ENCODE measurements around the gene SCG5. TPM values are rescaled to one million over a fixed set of nuclear protein-coding genes. Genes with fewer than 3 reads are reported as not detected.

SCG5 gene
- total and polyA plus RNA-seq, 4 donors, result 2.9 to 13.4 (median 10.1) TPM

GRCh38 chr15:32679298-32679690 lies 37.8 kb downstream of the SCG5 start:
- Histone ChIP-seq H3K27ac (ENCODE audit: low read depth in 1 of 2, low read length in 2 of 2) (peak overlapping the region in 1 of 2 donors; percentile 26), H3K27me3 (ENCODE audit: control insufficient read depth in 4 of 4, insufficient read depth in 4 of 4, low read length in 3 of 4) (no peaks in the 10 kb centered on the region), H3K9me3 (ENCODE audit: control insufficient read depth in 4 of 4, low read length in 3 of 4) (no peaks in the 10 kb centered on the region), H3K9ac (ENCODE audit: low read depth in 1 of 2, low read length in 2 of 2) (no peak overlapping the region), H3K36me3 (ENCODE audit: control insufficient read depth in 4 of 4, insufficient read depth in 3 of 4, low read depth in 1 of 4, low read length in 3 of 4) (peaks cover 0 to 14% (median 0%) of the 10 kb centered on the region in 4 donors), H3K4me1 (ENCODE audit: control insufficient read depth in 4 of 4, insufficient read depth in 4 of 4, low read length in 3 of 4) (peaks cover 7 to 25% (median 16%) of the 10 kb centered on the region in 4 donors), H3K4me3 (ENCODE audit: low read depth in 1 of 3, low read length in 3 of 3) (peak overlapping the region in 1 of 3 donors; percentile 36)
- 37% methylated on average over 4 of the region's 4 CpGs for WGBS
- TF ChIP-seq CTCF (IDR thresholded peaks at IDR 0.05; ENCODE audit: low read depth, low read length, missing input control), result peak; percentile 50
- TF ChIP-seq RAD21 (IDR thresholded peaks at IDR 0.05), result peak; percentile 20 to 56
- TF ChIP-seq FOXA1 (IDR thresholded peaks at IDR 0.05), result no peak
- no peak for TF ChIP-seq SP1 (IDR thresholded peaks at IDR 0.05)
- no peak for DNase-seq (ENCODE audit: low spot score)

- no peak overlapping the region for H3K27ac ChIP-seq (ENCODE audit: low read depth in 1 of 2, low read length in 2 of 2)
- peaks cover 6 to 26% (median 11%) of the 10 kb centered on the region in 4 donors for H3K4me1 ChIP-seq (ENCODE audit: control insufficient read depth in 4 of 4, insufficient read depth in 4 of 4, low read length in 3 of 4)
- H3K9ac ChIP-seq (ENCODE audit: low read depth in 1 of 2, low read length in 2 of 2), result no peak overlapping the region
- peaks cover 0 to 34% (median 14%) of the 10 kb centered on the region in 4 donors for H3K36me3 ChIP-seq (ENCODE audit: control insufficient read depth in 4 of 4, insufficient read depth in 3 of 4, low read depth in 1 of 4, low read length in 3 of 4)
- H3K9me3 ChIP-seq (ENCODE audit: control insufficient read depth in 4 of 4, low read length in 3 of 4), result no peaks in the 10 kb centered on the region
- no peak for DNase-seq (ENCODE audit: low spot score)
- H3K27me3 ChIP-seq (ENCODE audit: control insufficient read depth in 4 of 4, insufficient read depth in 4 of 4, low read length in 3 of 4), result no peaks in the 10 kb centered on the region
- 92% methylated on average over 3 of the region's 3 CpGs for WGBS
- no peak for TF ChIP-seq JUND (IDR thresholded peaks at IDR 0.05)
- TF ChIP-seq FOXA1 (IDR thresholded peaks at IDR 0.05), result no peak
- no peak for TF ChIP-seq GABPA (IDR thresholded peaks at IDR 0.05 in 1 of 2, conservative IDR thresholded peaks at IDR 0.05 in 1 of 2)
- no peak for TF ChIP-seq TAF1 (conservative IDR thresholded peaks at IDR 0.05)
- TF ChIP-seq, protein P1, sequence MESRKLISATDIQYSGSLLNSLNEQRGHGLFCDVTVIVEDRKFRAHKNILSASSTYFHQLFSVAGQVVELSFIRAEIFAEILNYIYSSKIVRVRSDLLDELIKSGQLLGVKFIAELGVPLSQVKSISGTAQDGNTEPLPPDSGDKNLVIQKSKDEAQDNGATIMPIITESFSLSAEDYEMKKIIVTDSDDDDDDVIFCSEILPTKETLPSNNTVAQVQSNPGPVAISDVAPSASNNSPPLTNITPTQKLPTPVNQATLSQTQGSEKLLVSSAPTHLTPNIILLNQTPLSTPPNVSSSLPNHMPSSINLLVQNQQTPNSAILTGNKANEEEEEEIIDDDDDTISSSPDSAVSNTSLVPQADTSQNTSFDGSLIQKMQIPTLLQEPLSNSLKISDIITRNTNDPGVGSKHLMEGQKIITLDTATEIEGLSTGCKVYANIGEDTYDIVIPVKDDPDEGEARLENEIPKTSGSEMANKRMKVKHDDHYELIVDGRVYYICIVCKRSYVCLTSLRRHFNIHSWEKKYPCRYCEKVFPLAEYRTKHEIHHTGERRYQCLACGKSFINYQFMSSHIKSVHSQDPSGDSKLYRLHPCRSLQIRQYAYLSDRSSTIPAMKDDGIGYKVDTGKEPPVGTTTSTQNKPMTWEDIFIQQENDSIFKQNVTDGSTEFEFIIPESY (IDR thresholded peaks at IDR 0.05), result no peak
- no peak for TF ChIP-seq CTCF (IDR thresholded peaks at IDR 0.05; ENCODE audit: low read depth, low read length, missing input control)
- TF ChIP-seq MAX (IDR thresholded peaks at IDR 0.05), result no peak
- no peak overlapping the region for H3K4me3 ChIP-seq (ENCODE audit: low read depth in 1 of 3, low read length in 3 of 3)
Observed at GRCh38 chr15:32682569-32682968, 41.1 kb downstream of the SCG5 start.

GRCh38 chr15:32682977-32683630 lies 41.6 kb downstream of the SCG5 start:
- TF ChIP-seq NR2F2 (IDR thresholded peaks at IDR 0.05) (no peak), GABPA (IDR thresholded peaks at IDR 0.05 in 1 of 2, conservative IDR thresholded peaks at IDR 0.05 in 1 of 2) (no peak), HNF4G (IDR thresholded peaks at IDR 0.05) (no peak), CTCF (IDR thresholded peaks at IDR 0.05; ENCODE audit: low read depth, low read length, missing input control) (no peak), RXRA (IDR thresholded peaks at IDR 0.05) (no peak), ATF3 (IDR thresholded peaks at IDR 0.05) (no peak)
- TF ChIP-seq, protein P1 (IDR thresholded peaks at IDR 0.05), result no peak
- 92% methylated on average over 2 of the region's 2 CpGs for WGBS
- peaks cover 8 to 30% (median 13%) of the 10 kb centered on the region in 4 donors for H3K4me1 ChIP-seq (ENCODE audit: control insufficient read depth in 4 of 4, insufficient read depth in 4 of 4, low read length in 3 of 4)
- no peaks in the 10 kb centered on the region for H3K9me3 ChIP-seq (ENCODE audit: control insufficient read depth in 4 of 4, low read length in 3 of 4)
- H3K27me3 ChIP-seq (ENCODE audit: control insufficient read depth in 4 of 4, insufficient read depth in 4 of 4, low read length in 3 of 4), result no peaks in the 10 kb centered on the region
- H3K36me3 ChIP-seq (ENCODE audit: control insufficient read depth in 4 of 4, insufficient read depth in 3 of 4, low read depth in 1 of 4, low read length in 3 of 4), result peaks cover 0 to 34% (median 14%) of the 10 kb centered on the region in 4 donors
- DNase-seq (ENCODE audit: low spot score), result no peak
- H3K9ac ChIP-seq (ENCODE audit: low read depth in 1 of 2, low read length in 2 of 2), result no peak overlapping the region
- no peak overlapping the region for H3K4me3 ChIP-seq (ENCODE audit: low read depth in 1 of 3, low read length in 3 of 3)
- no peak overlapping the region for H3K27ac ChIP-seq (ENCODE audit: low read depth in 1 of 2, low read length in 2 of 2)

All from liver (tissue), 9 donors.